GM04503 (cell line): ENCODE data around the gene PTX4.

Experiments used
- DNase-seq: peaks from one replicate; pipeline ENCODE4 v3.0.0-alpha.2; 2012; ENCODE audit warnings: low read depth

Gene PTX4, protein sequence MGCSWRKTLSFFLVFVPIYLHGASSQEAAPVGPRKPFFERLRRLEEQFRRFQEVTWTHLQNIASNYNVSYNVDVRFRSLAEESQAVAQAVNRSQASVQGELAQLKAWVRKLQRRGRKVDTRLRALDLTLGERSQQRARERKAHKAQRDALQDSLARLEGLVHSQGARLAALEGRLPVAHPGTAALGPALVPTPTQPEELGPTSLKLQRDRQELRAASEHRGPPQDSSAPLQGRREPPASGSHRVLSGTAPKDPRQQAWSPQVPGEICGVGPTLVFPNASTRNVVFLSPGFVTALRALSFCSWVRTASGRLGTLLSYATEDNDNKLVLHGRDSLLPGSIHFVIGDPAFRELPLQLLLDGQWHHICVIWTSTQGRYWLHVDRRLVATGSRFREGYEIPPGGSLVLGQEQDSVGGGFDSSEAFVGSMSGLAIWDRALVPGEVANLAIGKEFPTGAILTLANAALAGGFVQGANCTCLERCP

DNA sequence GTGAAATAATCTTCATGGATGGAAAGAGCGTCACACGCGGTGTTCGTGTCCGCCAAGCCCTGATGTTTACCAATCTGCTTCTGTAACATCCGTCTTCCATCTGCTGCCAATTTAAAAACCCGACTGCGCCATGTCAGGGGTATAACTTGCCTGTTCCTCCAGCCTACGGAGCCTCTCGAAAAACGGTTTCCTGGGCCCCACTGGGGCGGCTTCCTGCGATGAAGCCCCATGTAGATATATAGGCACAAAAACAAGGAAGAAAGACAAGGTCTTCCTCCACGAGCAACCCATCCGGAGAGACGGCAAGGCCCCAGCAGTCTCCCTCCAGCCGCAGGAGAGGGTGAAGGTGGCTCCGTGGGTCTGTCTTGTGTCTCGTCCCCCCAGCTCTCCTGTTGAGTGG, at the start of gene PTX4:
Gene PTX4, minus strand, starts transcription at position 326 of the 400 bp plus-strand sequence. Its CDS starts 35 bp downstream, at position 291.
- DNase-seq, result no peak

DNA sequence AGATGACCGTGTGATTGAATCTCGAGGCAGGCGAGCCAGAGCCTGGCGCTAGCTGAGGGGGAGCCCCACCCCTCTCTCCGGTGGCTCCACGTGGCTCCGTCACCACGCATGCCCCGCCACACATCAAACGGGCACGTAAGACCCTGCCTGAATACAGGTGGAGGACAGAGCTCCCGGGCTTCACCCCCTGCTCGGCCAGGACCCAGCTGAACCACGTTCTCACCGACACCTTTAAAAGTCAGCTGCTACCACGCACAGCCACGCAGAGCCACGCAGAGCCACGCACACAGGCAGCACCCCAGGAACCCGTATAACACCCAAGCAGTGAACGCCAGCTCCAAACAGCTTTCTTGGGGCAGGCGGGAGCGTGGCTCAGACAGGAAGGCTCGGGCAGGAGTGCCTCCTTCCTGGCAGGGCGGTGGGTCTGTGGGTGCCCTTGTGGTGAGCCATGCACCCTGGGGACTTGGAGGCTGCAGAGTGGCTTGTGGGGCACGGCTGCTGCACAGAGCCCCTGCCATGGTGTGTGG, 49.1 kb upstream of the PTX4 start:
- no peak for DNase-seq

DNA sequence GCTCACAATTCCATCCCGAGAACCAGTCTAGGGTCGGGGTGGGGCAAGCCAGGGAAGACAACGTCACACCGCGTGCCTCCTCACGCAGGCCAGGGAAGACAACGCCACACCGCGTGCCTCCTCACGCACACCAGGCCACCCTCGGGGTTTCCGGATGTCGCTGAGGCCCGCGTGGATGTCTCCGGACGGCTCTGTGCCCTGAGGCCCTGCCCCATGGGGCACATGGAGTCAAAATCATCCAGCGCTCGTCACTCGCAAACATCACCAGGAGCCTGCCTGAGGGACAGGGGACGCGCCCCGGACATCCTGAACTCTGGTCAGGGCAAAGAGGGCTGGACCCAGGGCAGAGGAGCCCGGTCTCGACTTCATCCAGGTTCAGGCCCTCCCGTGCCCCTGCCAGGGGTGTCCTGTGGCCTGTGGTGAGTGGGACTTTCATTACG, 48.4 kb upstream of the PTX4 start:
- DNase-seq, result no peak

DNA sequence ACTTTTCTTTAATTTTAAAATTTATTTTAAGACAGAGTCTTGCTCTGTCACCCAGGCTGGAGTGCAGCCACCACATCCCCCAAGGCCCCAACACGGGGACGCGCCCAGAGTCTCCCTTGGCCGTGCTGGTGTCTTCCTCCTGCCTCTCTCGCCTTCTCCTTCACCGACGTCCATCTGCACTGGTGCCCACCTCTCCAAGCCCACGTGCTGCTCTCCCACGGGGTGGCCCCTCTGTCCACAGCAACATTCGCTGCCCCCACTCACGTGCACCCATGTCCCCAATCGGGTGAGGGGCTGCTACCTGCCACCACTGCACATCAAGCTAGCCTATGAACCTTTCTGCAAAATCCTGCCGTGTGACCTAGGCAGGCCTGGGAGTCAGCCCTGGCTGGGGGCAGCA, 47.9 kb upstream of the PTX4 start:
- no peak for DNase-seq

DNA sequence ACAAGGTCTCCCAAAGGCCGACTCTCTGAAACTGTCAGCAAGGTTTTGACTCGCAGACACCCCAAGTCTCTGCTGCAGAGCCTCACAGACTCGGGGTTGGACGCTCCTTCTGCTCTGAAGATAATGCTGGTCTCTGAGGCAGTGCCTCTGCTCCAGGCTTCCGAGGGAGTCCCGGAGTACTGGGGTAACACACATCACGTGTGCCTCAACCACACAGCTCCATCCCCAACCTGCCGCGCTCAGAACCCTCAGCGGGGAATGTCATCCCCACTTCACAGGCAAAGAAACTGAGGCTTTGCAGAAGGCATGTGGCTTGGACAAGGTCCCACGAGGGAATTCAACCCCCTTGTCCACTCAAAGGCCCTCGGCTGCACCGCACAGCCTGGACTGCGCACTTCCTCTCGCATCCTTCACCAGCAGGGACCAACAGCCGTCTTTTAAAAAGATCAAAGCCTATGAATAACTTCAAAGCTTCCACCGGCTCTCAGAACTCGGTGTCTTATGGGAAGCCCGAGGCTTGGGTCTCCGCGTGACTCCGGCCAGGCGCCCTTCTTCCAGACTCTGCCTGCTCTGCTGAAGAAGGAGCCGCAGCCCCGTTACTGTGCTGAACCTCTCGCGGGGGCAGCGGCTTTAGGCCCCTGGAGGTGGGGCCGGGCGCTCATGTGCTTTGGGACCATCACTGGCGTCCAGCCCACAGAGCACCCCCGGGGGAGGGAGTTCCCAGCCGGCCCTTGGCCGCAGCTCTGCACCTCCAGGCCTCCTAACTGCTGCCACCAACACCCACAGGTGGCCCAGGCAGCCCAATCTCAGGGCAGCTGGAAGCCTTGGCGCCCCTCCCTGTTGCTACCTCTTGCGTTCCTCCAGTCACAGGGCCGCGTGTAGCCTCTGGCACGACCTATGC, 46.9 kb upstream of the PTX4 start:
- no peak for DNase-seq

DNA sequence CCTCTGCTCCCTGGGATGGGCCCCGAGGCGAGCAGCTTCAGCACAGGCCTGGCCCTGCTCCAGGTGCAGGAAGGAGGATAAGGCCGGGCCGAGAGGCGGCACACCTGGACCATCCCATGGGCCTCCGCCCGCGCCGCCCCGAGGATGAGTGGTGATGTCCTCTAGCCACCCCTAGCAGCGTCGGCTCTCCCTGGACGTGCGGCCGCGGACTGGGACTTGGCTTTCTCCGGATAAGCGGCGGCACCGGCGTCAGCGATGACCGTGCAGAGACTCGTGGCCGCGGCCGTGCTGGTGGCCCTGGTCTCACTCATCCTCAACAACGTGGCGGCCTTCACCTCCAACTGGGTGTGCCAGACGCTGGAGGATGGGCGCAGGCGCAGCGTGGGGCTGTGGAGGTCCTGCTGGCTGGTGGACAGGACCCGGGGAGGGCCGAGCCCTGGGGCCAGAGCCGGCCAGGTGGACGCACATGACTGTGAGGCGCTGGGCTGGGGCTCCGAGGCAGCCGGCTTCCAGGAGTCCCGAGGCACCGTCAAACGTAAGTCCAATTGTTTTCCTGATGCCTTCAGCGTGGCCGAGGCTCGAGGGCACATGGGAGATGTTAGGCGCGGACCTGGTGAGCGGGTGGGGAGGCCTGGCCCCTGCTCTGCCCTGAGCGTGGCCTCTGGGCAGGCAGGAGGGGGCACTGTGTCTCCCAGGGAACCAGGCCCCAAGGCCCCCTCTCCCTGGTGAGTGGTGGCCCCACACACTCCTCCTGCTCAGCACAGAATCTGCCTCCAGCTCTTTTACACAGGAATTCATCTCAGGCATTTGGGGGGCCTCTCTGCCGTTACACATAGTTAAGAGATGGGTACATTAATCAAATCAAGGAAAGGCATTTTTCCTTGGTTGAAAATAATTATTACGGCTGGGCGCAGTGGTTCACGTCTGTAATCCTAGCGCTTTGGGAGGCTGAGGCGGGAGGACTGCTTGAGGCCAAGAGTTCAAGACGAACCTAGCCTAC, 45.6 kb upstream of the PTX4 start:
- no peak for DNase-seq

DNA sequence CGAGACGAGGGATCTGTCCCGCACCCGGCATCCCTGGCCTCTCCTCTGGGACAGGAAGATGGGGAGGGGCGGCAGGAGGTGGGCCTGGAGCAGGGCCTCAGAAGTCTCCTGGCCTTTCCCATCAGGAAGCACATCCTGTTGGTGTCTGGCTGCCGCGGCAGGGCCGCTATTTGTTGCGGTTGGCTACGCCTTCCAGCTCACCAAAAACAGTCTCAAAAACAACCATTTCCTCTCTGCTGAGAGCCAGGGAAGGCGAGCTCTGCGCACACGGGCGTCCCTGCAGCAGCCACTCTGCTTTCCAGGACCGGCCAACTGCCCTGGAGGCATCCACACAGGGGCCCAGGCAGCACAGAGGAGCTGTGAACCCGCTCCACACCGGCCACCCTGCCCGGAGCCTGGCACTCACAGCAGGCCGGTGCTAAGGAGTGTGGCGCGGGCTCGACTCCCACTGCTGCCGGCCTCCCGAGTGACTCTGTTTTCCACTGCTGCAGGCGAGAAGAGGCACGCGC, 44.8 kb upstream of the PTX4 start, which contains the start of gene TMEM204:
Gene TMEM204, plus strand, starts transcription at position 224 of the 509 bp plus-strand sequence. CDS start 610 bp downstream, outside the sequence.
- DNase-seq, result peak; percentile 50

DNA sequence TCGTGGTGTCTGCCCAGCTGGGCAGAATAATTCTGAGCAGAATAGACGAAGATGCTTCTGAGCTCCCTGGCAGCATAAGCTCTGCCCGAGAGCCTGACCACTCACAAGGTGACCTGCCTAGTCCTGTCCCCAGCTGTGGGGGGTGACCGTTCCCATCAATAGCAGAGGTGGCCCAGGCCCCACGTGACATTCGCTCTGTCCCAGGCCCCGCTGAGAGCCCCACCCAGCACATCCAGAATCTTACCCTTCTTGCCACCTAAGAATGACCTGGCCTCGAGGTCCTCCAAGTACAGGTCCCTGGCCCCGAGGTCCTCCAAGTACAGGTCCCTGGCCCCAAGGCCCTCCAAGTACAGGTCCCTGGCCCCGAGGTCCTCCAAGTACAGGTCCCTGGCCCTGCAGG, 44.0 kb upstream of the PTX4 start:
- no peak for DNase-seq

DNA sequence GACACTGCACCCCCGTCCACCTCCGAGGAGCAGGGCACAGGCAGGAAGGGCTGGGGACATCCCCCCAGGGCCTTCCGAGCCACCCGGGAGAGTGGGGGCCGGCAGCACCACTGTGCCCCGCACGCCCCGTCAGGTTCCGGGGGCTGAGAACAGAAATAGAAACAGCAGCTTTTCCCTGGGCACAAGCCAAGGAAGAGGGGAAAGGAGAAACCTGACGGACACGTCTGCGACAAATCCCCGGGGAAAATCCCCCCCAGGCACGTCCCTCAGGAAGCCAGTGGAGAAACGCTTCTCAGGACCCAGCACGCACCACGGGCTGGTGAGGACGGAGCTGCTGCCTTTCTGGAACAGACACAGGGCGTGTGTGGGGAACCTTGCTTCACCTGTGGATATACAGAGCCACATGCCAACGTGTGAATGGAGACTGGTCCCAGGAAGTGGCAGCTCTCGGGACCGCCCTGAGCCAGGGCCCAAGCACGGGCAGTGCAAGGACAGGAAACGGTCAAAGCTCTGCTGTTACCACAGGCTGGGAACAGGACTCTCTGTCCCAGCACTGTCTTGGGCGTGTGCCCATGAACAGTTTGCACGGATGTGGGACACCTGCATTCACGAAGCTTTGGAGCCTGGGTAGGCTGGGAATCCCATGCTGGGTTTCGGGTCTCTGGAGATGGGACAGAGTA, 43.5 kb upstream of the PTX4 start:
- DNase-seq, result no peak

DNA sequence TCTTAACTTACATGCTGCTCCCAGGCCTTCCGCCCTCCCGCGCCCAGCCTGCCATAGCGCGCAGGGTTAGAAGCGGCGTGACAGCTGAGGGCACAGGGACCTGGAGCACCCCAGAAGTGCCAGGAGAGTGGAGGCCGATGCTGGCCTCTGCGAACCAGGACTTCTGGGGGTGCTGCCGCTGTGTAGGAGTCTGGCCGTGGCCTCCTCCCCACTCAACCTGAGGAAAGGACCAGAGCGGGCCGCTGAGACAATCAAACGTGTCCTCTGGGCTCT, 42.8 kb upstream of the PTX4 start:
- DNase-seq, result no peak

DNA sequence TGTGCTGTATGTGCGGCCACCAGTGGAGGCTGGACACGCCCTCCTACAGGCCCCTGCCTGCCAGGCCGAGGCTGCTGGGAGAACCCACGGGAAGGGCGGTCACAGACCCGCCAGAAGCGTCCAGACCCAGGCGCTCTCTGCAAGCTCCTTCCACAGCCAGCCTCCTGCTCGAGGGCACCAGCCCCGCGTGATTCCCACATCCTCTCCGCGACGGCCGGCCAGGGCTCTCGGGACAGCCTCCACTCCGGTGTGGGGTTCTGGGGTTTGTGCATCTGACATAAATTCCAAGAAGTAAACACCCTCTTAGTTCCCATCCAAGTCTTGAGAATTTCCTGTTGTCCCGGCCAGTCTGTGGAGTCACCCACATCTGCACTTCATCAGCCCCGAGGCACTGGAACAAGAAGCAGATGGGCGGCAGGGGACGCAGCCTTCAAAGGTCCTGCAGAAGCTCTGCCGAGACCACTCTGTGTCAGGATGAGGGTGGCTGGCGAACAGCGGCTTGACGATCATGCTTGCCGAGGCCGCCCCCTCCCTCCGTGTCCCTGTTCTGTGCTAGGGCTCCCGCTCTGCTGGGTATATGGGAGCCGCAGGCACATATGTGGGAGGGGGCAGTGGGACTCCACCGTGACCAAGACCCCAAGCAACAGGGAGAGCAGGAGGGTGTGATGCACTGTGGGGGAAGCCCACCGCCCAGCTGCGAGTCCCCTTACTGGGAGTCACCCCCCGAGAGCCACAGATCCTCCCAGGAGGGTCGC, 42.3 kb upstream of the PTX4 start:
- DNase-seq, result peak; percentile 75

DNA sequence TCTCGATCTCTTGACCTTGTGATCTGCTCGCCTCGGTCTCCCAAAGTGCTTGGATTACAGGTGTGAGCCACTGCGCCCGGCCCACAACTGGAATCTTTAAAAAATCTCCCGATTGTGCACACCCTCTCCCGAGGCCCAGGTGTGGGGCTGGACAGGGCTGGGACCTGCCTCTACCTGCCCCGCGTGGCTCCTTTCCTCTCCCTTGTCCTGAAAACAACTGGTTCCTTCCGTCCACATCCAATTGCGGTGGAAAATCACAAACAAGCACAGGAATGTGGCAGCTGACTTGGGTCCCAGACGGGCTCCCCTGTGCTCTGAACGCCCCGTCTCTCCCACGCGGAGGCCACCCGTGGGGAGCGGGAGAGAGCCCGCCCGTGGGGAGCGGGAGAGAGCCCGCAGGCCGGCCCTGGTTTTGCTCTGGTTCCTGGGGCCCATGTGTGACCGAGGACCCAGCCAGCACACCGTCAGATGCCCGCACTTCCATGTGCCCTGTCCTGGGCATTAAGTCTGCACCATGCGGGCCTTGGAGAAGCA, 41.7 kb upstream of the PTX4 start:
- no peak for DNase-seq

DNA sequence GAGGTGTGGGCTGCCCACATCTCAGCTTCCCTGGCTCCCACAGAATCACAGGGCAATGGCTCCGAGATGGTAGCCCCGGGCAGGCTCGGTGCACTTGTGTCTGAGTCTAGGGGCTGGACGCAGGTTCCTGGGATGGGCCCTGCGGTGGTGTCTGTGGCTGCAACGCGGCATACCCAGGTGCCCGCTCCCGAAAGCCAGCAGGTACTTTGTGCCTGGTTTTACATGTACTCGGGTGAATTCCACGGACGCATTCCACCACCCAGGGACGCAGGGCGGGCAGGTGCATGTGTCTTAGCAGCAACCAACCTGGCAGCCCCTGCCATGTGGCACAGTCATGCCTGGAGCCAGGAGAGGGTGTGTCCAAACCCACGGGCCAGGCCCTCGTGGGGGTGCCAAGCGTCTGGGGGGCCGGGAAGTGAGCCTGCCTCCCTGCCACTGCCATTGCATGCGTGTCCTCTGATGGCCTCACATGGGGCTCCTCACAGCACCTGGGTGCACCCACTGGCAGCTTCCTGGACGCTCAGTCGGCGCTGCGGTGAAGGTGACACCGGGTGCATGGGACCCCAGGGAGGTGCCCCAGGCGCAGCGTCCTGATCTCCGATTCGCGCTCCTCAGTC, 40.3 kb upstream of the PTX4 start:
- DNase-seq, result no peak

DNA sequence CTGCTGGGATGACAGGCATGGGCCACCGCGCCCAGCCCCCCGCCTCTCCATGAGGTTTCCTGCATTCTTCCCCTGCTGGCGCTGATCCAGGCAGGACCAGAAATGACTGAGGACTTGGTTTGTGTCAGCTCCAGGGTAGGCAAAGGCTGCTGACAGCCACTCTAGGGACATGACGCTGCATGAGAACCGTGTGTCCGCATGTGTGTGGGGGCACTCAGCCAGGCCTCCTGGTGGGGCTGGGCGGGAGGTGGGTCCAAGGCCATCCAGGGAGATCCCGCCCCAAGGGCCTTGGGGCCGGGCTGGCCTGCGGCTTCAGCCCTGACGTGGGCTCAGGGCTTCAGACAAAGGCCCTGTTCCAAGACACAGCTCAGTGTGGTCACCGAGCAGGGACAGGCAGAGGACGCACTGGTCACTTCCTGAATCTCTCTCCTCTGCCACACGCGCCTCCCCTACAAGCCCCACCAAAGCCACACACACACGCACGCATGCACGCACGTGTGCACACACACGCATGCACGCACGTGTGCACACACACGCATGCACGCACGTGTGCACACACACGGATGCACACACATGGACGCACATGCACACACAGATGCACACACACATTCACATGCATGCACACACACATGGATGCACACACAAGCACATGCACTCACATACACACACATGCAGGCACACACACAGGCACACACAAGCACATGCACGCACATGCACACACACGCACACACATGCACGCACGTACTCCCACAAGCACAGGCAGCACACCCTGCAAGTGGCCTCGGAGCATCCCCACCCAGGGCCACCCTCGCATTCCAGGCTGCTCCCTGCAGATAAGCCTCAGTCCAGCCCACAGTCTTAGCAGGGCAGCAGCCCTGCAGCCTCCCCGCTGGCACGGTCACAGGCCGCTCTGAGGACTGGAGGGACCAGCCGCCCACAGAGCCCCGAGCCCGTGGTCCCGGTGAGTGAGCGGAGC, 39.4 kb upstream of the PTX4 start:
- DNase-seq, result no peak

DNA sequence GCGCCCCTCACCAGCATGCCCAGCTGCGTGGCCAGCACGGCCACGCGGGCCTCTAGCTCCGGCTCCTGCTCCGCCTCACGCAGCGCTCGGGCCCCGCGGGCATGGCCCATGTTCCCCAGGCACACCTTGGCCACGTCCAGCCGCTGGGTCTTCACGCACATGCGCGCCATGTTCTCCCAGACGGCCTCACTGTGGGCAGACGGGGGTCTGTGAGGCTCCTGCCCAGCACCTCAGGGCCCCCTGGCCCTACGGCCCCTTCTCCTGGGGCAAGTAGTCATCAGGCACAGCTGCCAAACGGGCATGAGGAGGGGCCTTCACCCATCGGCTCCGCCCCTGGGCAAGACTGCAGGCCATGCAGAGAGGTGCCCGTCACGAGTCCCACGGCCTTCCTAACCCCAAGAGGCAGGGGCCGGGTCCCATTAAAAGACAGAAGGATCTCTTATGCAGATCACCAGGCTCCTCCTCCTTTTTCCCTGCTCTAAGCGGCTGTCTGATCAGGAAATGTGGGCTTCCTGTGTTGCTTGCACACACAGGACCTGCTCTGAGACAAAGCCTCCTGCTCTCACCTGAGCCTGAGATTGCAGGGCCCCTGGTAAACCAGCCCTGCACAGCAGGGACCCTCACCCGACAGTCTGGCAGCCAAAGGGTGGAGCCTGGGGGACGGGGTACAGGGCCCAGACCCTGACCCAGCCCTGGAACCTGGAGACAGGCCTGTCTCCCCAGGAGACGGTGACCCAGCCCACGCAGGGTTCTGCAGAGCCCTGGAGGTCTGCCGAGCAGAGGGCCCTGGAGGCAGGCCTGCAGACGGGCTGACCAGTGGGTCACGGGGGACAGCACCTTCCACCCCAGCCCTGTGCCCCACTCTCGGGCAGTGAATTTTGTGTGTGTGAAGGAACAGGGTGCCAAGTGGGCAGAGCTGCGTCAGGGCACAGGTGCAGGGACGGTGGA, 38.1 kb upstream of the PTX4 start:
- no peak for DNase-seq

DNA sequence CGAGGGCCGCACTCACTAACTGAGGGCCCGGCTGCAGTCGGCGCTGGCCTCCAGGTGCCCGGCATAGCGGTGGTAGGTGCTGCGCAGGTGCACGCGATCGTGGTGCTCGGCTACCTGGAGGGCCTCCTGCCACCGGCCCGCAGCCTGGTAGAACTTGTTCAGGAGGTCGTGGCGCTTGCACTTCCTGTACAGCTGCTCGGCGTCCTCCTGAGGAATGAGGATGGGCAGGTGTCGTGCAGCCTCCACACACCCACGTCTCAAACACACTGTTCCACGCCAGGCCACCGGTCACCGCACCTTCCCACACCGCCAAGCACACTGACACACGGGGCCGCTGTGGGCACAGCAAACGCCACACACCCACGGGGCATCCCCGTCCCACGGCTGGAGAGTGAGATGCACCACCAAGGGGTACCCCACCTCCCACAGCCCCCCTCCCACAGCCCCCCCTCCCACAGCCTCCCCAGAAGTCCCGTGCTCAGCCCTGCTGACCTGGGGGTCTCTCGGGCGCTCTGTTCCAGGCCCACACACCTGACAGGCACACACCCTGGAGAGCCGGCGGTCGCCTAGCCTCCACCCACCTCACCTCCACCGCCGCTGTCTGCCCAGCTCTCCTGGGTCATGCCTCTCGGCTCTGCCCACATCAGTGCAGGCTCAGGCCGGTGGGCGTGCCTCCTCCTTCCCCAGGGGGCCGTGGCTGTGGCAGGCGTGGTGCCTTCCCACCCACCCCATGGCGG, 37.3 kb upstream of the PTX4 start:
- DNase-seq, result no peak
